HG02981 (cell line): ENCODE results near the gene NDUFA9.

Source experiments
- ATAC-seq: cut with Tn5 transposase; IDR thresholded peaks from one replicate; pipeline ENCODE4 v1.9.1; 2021; ENCODE audit warnings: mild to moderate bottlenecking, moderate library complexity; ENCODE audit not compliant: unreplicated experiment

Gene NDUFA9

GRCh38 chr12:4690760-4691159, 41.8 kb downstream of the NDUFA9 start:
- ATAC-seq: no peak
